VCaP (cell line): ENCODE data around the gene MAP3K6.

ENCODE experiments used
- H3K27ac ChIP-seq: fragments of 450-650 bp; 2 replicates; pipeline ENCODE4 v1.5.1; 2017
- CTCF ChIP-seq: fragments of 450-650 bp; conservative IDR thresholded peaks from 2 replicates; pipeline ENCODE4 v1.5.1; 2017; ENCODE audit warnings: mild to moderate bottlenecking, moderate library complexity

The MAP3K6 gene

GRCh38 chr1:27361553-27361952, 5.2 kb downstream of the MAP3K6 start:
- no peak overlapping the region for H3K27ac ChIP-seq
- no peak for TF ChIP-seq CTCF

GRCh38 chr1:27361044-27361402, 5.7 kb downstream of the MAP3K6 start:
- H3K27ac ChIP-seq, result no peak overlapping the region
- TF ChIP-seq CTCF, result no peak

- no peak for TF ChIP-seq CTCF
- H3K27ac ChIP-seq, result no peak overlapping the region
Observed at GRCh38 chr1:27360159-27361043, 6.4 kb downstream of the MAP3K6 start.

GRCh38 chr1:27359822-27360158, 7.0 kb downstream of the MAP3K6 start:
- no peak for TF ChIP-seq CTCF
- H3K27ac ChIP-seq, result no peak overlapping the region

- no peak overlapping the region for H3K27ac ChIP-seq
Observed at GRCh38 chr1:27358928-27359313, 7.8 kb downstream of the MAP3K6 start.

GRCh38 chr1:27358038-27358927, 8.5 kb downstream of the MAP3K6 start:
- TF ChIP-seq CTCF, result no peak
- H3K27ac ChIP-seq, result no peak overlapping the region

More at GRCh38 chr1:27358928-27359313, 7.8 kb downstream of the MAP3K6 start:
- no peak for TF ChIP-seq CTCF

- TF ChIP-seq CTCF, result peak; percentile 77
- no peak overlapping the region for H3K27ac ChIP-seq
Observed at GRCh38 chr1:27357281-27358037, 9.3 kb downstream of the MAP3K6 start.
